Measurements from ENCODE around the gene TAX1BP3.

Gene TAX1BP3

DNA sequence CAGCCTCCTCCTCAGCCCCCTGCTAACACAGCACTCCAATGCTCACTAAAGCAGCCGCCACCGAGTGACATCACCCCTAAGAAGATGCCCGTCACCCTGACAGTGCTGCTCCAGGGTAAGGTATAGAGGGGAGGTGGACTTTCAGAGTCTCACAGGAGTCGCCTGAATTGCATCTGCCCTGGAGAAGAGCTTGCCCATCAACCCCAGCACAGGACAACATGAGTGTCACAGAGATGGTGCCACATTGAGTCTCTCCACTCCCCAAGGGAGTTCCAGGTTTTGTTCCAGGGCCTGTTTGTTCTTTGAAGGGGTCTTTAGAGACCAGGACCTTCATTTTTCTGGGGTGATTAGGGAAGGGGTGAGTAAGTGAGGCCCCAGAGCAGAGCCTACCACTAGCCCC, 29.8 kb upstream of the TAX1BP3 start:
- Histone ChIP-seq H3K27me3 (ENCODE audit: control insufficient read depth in 1 of 2, insufficient read depth in 2 of 2, low read length in 2 of 2) (peaks cover 11 to 15% of the 10 kb centered on the region in 2 donors), H3K4me3 (ENCODE audit: low read depth in 1 of 2, low read length in 2 of 2) (no peak overlapping the region), H3K36me3 (ENCODE audit: control insufficient read depth in 1 of 2, insufficient read depth in 2 of 2, low read length in 2 of 2) (no peaks in the 10 kb centered on the region), H3K27ac (ENCODE audit: low read depth, low read length) (no peak overlapping the region), H3K4me1 (ENCODE audit: control insufficient read depth in 1 of 2, insufficient read depth in 2 of 2, low read length in 2 of 2) (peaks cover 0 to 7% of the 10 kb centered on the region in 2 donors), H3K9me3 (ENCODE audit: control insufficient read depth in 1 of 2, low read length in 2 of 2) (no peaks in the 10 kb centered on the region), H3K9ac (ENCODE audit: low read depth in 1 of 2, low read length in 2 of 2) (no peak overlapping the region)

DNA sequence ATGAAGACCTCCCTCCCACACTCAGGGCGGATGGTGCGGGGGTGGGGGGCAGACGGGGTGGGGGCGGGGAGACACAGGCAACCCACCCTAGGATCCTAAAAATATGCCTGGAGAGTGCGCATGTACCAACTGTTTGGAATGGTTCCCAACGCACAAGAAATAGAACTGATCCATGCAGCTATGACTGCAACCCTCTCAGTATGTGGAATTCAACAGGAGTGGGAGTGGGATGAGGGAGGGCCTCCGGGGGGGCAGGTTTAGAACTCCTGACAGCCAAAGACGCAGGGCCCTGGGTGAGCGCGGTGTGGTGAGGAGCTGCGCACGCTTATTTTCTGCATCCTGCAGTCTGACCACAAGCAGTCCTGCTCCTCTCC, 28.7 kb upstream of the TAX1BP3 start:
- Histone ChIP-seq H3K27ac (ENCODE audit: low read depth, low read length) (no peak overlapping the region), H3K4me1 (ENCODE audit: control insufficient read depth in 1 of 2, insufficient read depth in 2 of 2, low read length in 2 of 2) (peaks cover 0 to 7% of the 10 kb centered on the region in 2 donors), H3K36me3 (ENCODE audit: control insufficient read depth in 1 of 2, insufficient read depth in 2 of 2, low read length in 2 of 2) (no peaks in the 10 kb centered on the region), H3K9ac (ENCODE audit: low read depth in 1 of 2, low read length in 2 of 2) (no peak overlapping the region), H3K9me3 (ENCODE audit: control insufficient read depth in 1 of 2, low read length in 2 of 2) (no peaks in the 10 kb centered on the region), H3K4me3 (ENCODE audit: low read depth in 1 of 2, low read length in 2 of 2) (no peak overlapping the region), H3K27me3 (ENCODE audit: control insufficient read depth in 1 of 2, insufficient read depth in 2 of 2, low read length in 2 of 2) (peaks cover 11 to 15% of the 10 kb centered on the region in 2 donors)

DNA sequence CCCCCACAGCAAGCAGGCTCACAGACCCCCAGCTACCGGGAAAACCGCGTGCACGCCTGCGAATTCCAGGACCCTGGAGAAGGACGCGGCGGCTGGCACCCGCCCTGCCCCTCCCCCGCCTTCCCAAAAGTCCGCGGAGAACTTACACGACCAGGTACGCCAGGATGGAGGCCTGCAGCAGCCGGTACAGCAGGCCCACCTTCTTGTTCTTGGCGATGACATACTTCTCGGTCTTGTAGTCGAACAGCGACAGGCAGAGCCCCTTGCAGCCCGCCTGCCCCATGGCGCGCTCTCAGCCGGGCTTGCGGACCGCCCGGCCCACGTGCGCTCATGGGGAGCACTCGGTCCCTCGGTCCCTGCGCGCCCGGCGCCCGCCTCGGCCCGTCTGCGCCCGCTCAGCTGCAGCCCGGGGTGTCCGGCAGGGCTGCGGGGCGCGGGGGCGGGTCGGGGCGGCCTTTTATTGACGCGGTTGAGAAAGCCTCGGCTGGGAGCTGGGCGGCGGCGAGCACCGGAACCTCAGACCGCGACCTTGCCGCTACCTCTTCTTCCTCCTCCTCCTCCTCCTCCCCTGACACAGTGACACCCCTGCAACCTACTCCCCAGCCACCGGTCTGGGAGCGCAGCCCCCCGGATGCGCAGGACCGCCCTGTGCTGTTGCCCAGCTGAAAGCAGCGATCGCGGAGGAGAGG, 27.5 kb upstream of the TAX1BP3 start, which contains the start of gene P2RX5:
TSS of gene P2RX5 (minus strand) at position 433 of the 689 bp plus-strand sequence. CDS start at position 283, 150 bp downstream.
- no peaks in the 10 kb centered on the region for H3K9me3 ChIP-seq (ENCODE audit: control insufficient read depth in 1 of 2, low read length in 2 of 2)
- peak within 1 kb of the TSS; percentile 62 to 71 for H3K4me3 ChIP-seq (ENCODE audit: low read depth in 1 of 2, low read length in 2 of 2)
- H3K4me1 ChIP-seq (ENCODE audit: control insufficient read depth in 1 of 2, insufficient read depth in 2 of 2, low read length in 2 of 2): peaks cover 0 to 7% of the 10 kb centered on the region in 2 donors
- no peak within 1 kb of the TSS for H3K27ac ChIP-seq (ENCODE audit: low read depth, low read length)
- peaks cover 11 to 15% of the 10 kb centered on the region in 2 donors for H3K27me3 ChIP-seq (ENCODE audit: control insufficient read depth in 1 of 2, insufficient read depth in 2 of 2, low read length in 2 of 2)
- H3K9ac ChIP-seq (ENCODE audit: low read depth in 1 of 2, low read length in 2 of 2): peak within 1 kb of the TSS; percentile 18
- no peaks in the 10 kb centered on the region for H3K36me3 ChIP-seq (ENCODE audit: control insufficient read depth in 1 of 2, insufficient read depth in 2 of 2, low read length in 2 of 2)

DNA sequence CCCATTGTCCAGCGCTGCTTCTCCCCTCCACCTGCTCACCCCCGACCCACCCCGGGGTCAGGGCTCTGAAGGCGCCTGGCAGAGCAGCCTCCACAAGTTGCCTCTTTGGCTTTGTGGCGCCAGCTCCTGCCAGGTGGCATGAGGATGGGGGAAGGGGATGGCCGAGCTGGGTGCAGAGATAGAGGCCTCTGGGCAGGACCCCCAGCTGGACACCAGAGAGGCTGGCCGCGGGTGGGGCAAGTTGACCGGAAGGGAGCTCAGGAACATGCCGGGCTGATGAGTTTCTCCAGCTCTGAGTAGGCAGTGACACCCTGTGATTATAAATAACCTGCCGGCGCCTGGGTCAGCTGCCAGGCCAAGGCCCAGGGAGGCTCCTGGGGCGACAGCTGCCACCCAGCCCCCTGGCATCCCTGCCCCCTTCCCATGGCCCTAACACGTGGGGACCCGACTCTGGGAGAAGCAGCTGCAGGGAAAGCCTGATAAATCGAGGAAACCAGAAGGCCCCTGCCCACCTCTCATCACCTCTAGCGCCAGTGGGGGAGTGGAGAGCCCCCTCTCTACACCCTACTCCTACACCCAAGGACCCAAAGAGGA, 26.8 kb upstream of the TAX1BP3 start:
- Histone ChIP-seq H3K9me3 (ENCODE audit: control insufficient read depth in 1 of 2, low read length in 2 of 2) (no peaks in the 10 kb centered on the region), H3K27me3 (ENCODE audit: control insufficient read depth in 1 of 2, insufficient read depth in 2 of 2, low read length in 2 of 2) (peaks cover 11 to 15% of the 10 kb centered on the region in 2 donors), H3K36me3 (ENCODE audit: control insufficient read depth in 1 of 2, insufficient read depth in 2 of 2, low read length in 2 of 2) (no peaks in the 10 kb centered on the region), H3K9ac (ENCODE audit: low read depth in 1 of 2, low read length in 2 of 2) (peak overlapping the region; percentile 18), H3K4me3 (ENCODE audit: low read depth in 1 of 2, low read length in 2 of 2) (peak overlapping the region; percentile 62 to 71), H3K27ac (ENCODE audit: low read depth, low read length) (no peak overlapping the region), H3K4me1 (ENCODE audit: control insufficient read depth in 1 of 2, insufficient read depth in 2 of 2, low read length in 2 of 2) (peaks cover 0 to 7% of the 10 kb centered on the region in 2 donors)

DNA sequence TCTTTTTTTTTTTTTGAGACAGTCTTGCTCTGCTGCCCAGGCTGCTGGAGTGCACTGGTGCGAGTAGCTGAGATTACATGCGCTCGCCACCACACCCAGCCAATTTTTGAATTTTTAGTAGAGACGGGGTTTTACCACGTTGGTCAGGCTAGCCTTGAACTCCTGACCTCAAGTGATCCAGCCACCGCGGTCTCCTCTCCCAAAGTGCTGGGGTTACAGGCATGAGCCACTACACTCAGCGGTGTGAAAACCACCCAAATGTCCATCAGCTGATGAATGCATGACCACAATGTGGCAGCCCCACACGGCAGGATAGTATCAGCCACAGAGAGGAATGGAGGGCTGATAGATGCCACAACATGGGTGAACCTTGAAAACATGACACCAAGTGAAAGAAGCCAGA, 25.5 kb upstream of the TAX1BP3 start:
- no peak overlapping the region for H3K27ac ChIP-seq (ENCODE audit: low read depth, low read length)
- H3K4me1 ChIP-seq (ENCODE audit: control insufficient read depth in 1 of 2, insufficient read depth in 2 of 2, low read length in 2 of 2): peaks cover 0 to 7% of the 10 kb centered on the region in 2 donors
- H3K4me3 ChIP-seq (ENCODE audit: low read depth in 1 of 2, low read length in 2 of 2): no peak overlapping the region
- no peak overlapping the region for H3K9ac ChIP-seq (ENCODE audit: low read depth in 1 of 2, low read length in 2 of 2)
- H3K9me3 ChIP-seq (ENCODE audit: control insufficient read depth in 1 of 2, low read length in 2 of 2): no peaks in the 10 kb centered on the region
- H3K36me3 ChIP-seq (ENCODE audit: control insufficient read depth in 1 of 2, insufficient read depth in 2 of 2, low read length in 2 of 2): no peaks in the 10 kb centered on the region
- peaks cover 11 to 15% of the 10 kb centered on the region in 2 donors for H3K27me3 ChIP-seq (ENCODE audit: control insufficient read depth in 1 of 2, insufficient read depth in 2 of 2, low read length in 2 of 2)

DNA sequence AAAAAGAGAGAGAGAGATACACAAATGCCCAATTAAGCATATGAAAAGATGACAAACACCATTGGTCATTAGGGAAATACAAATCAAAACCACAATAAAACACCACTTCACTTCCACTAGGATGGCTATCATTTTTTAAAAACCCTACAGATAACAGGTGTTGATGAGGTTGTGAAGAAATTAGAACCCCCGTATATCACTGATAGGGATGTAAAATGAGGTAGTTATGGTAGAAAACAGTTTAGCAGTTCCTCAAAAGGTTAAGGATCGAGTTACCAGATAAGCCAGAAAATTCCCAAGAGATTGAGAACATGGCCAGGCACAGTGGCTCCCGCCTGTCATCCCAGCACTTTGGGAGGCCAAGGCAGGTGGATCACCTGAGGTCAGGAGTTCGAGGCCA, 24.8 kb upstream of the TAX1BP3 start:
- Histone ChIP-seq H3K27me3 (ENCODE audit: control insufficient read depth in 1 of 2, insufficient read depth in 2 of 2, low read length in 2 of 2) (peaks cover 11 to 15% of the 10 kb centered on the region in 2 donors), H3K4me1 (ENCODE audit: control insufficient read depth in 1 of 2, insufficient read depth in 2 of 2, low read length in 2 of 2) (peaks cover 0 to 7% of the 10 kb centered on the region in 2 donors), H3K4me3 (ENCODE audit: low read depth in 1 of 2, low read length in 2 of 2) (no peak overlapping the region), H3K36me3 (ENCODE audit: control insufficient read depth in 1 of 2, insufficient read depth in 2 of 2, low read length in 2 of 2) (no peaks in the 10 kb centered on the region), H3K9me3 (ENCODE audit: control insufficient read depth in 1 of 2, low read length in 2 of 2) (no peaks in the 10 kb centered on the region), H3K27ac (ENCODE audit: low read depth, low read length) (no peak overlapping the region), H3K9ac (ENCODE audit: low read depth in 1 of 2, low read length in 2 of 2) (no peak overlapping the region)

DNA sequence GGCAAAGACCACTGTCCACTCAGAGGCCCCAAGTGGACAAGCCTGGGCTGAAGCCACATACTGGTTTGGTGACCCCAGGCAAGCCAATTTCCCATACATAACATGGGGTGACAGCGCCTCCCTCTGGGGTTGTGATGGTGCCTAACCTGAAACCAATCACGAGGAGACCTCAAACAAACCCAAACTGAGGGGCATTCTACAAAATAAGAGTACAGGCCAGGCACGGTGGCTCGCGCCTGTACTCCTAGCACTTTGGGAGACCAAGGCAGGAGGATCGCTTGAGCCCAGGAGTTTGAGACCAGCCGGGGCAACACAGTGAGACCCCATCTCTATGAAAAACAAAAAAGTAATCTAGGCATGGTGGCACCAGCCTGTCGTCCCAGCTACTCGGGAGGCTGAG, 24.0 kb upstream of the TAX1BP3 start:
- peaks cover 0 to 7% of the 10 kb centered on the region in 2 donors for H3K4me1 ChIP-seq (ENCODE audit: control insufficient read depth in 1 of 2, insufficient read depth in 2 of 2, low read length in 2 of 2)
- H3K9me3 ChIP-seq (ENCODE audit: control insufficient read depth in 1 of 2, low read length in 2 of 2): no peaks in the 10 kb centered on the region
- H3K9ac ChIP-seq (ENCODE audit: low read depth in 1 of 2, low read length in 2 of 2): no peak overlapping the region
- no peaks in the 10 kb centered on the region for H3K36me3 ChIP-seq (ENCODE audit: control insufficient read depth in 1 of 2, insufficient read depth in 2 of 2, low read length in 2 of 2)
- H3K27ac ChIP-seq (ENCODE audit: low read depth, low read length): no peak overlapping the region
- H3K4me3 ChIP-seq (ENCODE audit: low read depth in 1 of 2, low read length in 2 of 2): no peak overlapping the region
- H3K27me3 ChIP-seq (ENCODE audit: control insufficient read depth in 1 of 2, insufficient read depth in 2 of 2, low read length in 2 of 2): peaks cover 11 to 14% of the 10 kb centered on the region in 2 donors

DNA sequence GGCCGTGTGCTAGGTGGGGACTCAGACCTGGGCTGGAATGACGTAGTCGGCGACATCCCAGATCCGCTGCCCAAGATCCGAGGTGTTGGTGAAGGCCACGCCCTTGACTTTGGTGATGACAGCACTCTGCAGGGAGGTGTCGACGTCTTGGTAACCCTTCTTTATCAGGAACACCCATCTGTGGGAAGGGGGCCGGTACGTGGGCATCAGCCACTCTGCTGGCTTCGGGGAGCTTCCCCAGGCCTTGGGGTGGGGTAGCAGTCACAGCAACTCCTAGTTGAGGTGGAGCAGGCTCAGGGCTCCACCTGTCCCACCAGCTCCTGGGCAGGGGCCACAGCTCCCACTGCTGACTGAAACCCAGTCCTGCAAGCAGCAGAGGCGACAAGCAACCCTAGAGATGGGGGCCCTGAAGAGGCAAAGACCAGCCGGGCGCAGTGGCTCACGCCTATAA, 23.3 kb upstream of the TAX1BP3 start:
- Histone ChIP-seq H3K9me3 (ENCODE audit: control insufficient read depth in 1 of 2, low read length in 2 of 2) (no peaks in the 10 kb centered on the region), H3K9ac (ENCODE audit: low read depth in 1 of 2, low read length in 2 of 2) (no peak overlapping the region), H3K27ac (ENCODE audit: low read depth, low read length) (no peak overlapping the region), H3K27me3 (ENCODE audit: control insufficient read depth in 1 of 2, insufficient read depth in 2 of 2, low read length in 2 of 2) (peaks cover 11 to 12% of the 10 kb centered on the region in 2 donors), H3K36me3 (ENCODE audit: control insufficient read depth in 1 of 2, insufficient read depth in 2 of 2, low read length in 2 of 2) (no peaks in the 10 kb centered on the region), H3K4me3 (ENCODE audit: low read depth in 1 of 2, low read length in 2 of 2) (no peak overlapping the region), H3K4me1 (ENCODE audit: control insufficient read depth in 1 of 2, insufficient read depth in 2 of 2, low read length in 2 of 2) (peaks cover 0 to 7% of the 10 kb centered on the region in 2 donors)

DNA sequence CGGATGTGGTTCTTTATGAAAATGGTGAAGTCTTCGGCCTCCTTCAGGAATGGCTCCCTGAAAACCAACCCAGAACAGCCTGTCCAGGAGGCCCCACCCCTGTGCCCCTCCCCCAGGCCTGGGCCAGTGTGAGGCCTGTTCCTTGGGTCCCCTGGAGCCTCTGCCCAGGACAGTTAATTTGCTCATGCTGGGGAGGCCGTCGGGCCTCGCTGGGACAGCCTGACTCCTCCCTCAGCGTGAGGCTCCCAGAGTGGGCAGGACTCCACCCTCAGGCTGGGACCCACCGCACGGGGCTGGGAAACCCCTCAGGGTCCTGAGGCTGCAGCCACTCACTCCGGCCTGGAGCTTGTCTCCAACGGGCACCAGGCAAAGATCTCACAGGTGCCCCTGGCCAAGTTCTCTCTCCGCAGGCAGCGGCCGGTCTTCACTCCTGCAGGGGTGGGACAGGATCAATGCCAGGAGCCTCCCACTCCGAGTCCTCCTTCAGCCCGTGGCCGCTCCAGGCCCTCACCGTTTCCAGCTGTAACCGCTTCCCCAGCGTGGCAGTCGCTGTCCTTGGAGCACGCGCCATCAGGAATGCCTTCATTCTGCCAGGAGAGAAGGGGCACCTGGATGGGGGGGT, 21.8 kb upstream of the TAX1BP3 start:
- no peak overlapping the region for H3K27ac ChIP-seq (ENCODE audit: low read depth, low read length)
- peaks cover 0 to under 1% of the 10 kb centered on the region in 2 donors for H3K4me1 ChIP-seq (ENCODE audit: control insufficient read depth in 1 of 2, insufficient read depth in 2 of 2, low read length in 2 of 2)
- H3K4me3 ChIP-seq (ENCODE audit: low read depth in 1 of 2, low read length in 2 of 2): no peak overlapping the region
- peaks cover 6 to 9% of the 10 kb centered on the region in 2 donors for H3K27me3 ChIP-seq (ENCODE audit: control insufficient read depth in 1 of 2, insufficient read depth in 2 of 2, low read length in 2 of 2)
- H3K9me3 ChIP-seq (ENCODE audit: control insufficient read depth in 1 of 2, low read length in 2 of 2): no peaks in the 10 kb centered on the region
- H3K9ac ChIP-seq (ENCODE audit: low read depth in 1 of 2, low read length in 2 of 2): no peak overlapping the region
- no peaks in the 10 kb centered on the region for H3K36me3 ChIP-seq (ENCODE audit: control insufficient read depth in 1 of 2, insufficient read depth in 2 of 2, low read length in 2 of 2)

Data from duodenal mucosa (tissue), 2 donors.